HFF-Myc (cell line): ENCODE measurements around the gene PDLIM5.

Experiments used
- DNase-seq: peaks from one replicate; pipeline ENCODE4 v3.0.0-alpha.2; 2011; ENCODE audit warnings: low read depth; ENCODE audit errors: extremely low read depth
- H3K4me3 ChIP-seq: replicated peaks from 2 replicates; pipeline ENCODE4 v1.5.1; 2011; ENCODE audit warnings: low read depth, mild to moderate bottlenecking, control low read depth, low read length
- CTCF ChIP-seq: IDR thresholded peaks from 2 replicates; pipeline ENCODE4 v1.5.1; 2012; ENCODE audit warnings: mild to moderate bottlenecking, low read depth, low read length, control low read depth; ENCODE audit errors: missing control alignments

Gene PDLIM5

GRCh38 chr4:94451051-94451694 is 569 bp upstream of the PDLIM5 start:
- no peak for TF ChIP-seq CTCF
- H3K4me3 ChIP-seq = peak overlapping the region; percentile 83
- DNase-seq = no peak

- H3K4me3 ChIP-seq = peak overlapping the region; percentile 83
- no peak for DNase-seq
- TF ChIP-seq CTCF = no peak
Measured at GRCh38 chr4:94452476-94453371, 982 bp downstream of the PDLIM5 start.

GRCh38 chr4:94453391-94453963 is 1.7 kb downstream of the PDLIM5 start:
- no peak for DNase-seq
- no peak for TF ChIP-seq CTCF
- H3K4me3 ChIP-seq = peak overlapping the region; percentile 83

GRCh38 chr4:94454405-94454804 is 2.7 kb downstream of the PDLIM5 start:
- H3K4me3 ChIP-seq = peak overlapping the region; percentile 83; the same call in 1 of the 2 replicates
- no peak for TF ChIP-seq CTCF
- DNase-seq = no peak

GRCh38 chr4:94455081-94455480 is 3.3 kb downstream of the PDLIM5 start:
- H3K4me3 ChIP-seq = no peak overlapping the region
- no peak for DNase-seq

GRCh38 chr4:94457692-94458106 is 6.0 kb downstream of the PDLIM5 start:
- no peak for DNase-seq
- TF ChIP-seq CTCF = no peak

More at GRCh38 chr4:94455081-94455480, 3.3 kb downstream of the PDLIM5 start:
- no peak for TF ChIP-seq CTCF

More at GRCh38 chr4:94457692-94458106, 6.0 kb downstream of the PDLIM5 start:
- no peak overlapping the region for H3K4me3 ChIP-seq
